Measurements from ENCODE around the gene CTBP2. TPM values are rescaled to one million over a fixed set of nuclear protein-coding genes. Genes with fewer than 3 reads are reported as not detected.

Gene CTBP2
- total RNA-seq = 32.6 TPM

- peak; percentile 71 to 79 for DNase-seq (ENCODE audit: low spot score in 2 of 2)
Observed at GRCh38 chr10:125159932-125160855, at the start of gene CTBP2. CTBP2 (minus strand) TSS chr10:125160563.

GRCh38 chr10:125209591-125210355 lies 49.4 kb upstream of the CTBP2 start:
- FAIRE-seq (no peak), DNase-seq (ENCODE audit: low spot score in 2 of 2) (peak in 1 of 2 donors; percentile 22)

More at GRCh38 chr10:125159932-125160855, at the start of gene CTBP2:
- FAIRE-seq = no peak

GRCh38 chr10:125208854-125209565 lies 48.6 kb upstream of the CTBP2 start:
- DNase-seq (ENCODE audit: low spot score in 2 of 2) = no peak
- FAIRE-seq = no peak

- no peak for DNase-seq (ENCODE audit: low spot score in 2 of 2)
- FAIRE-seq = no peak
Observed at GRCh38 chr10:125206623-125207022, 46.3 kb upstream of the CTBP2 start.

GRCh38 chr10:125205431-125205830 lies 45.1 kb upstream of the CTBP2 start:
- FAIRE-seq (no peak), DNase-seq (ENCODE audit: low spot score in 2 of 2) (no peak)

- DNase-seq (ENCODE audit: low spot score in 2 of 2) = no peak
- FAIRE-seq = no peak
Observed at GRCh38 chr10:125204400-125204799, 44.0 kb upstream of the CTBP2 start.

GRCh38 chr10:125203186-125203800 lies 42.9 kb upstream of the CTBP2 start:
- DNase-seq (ENCODE audit: low spot score in 2 of 2) (no peak), FAIRE-seq (no peak)

- no peak for FAIRE-seq
- no peak for DNase-seq (ENCODE audit: low spot score in 2 of 2)
Observed at GRCh38 chr10:125201791-125202622, 41.6 kb upstream of the CTBP2 start.

- FAIRE-seq (no peak), DNase-seq (ENCODE audit: low spot score in 2 of 2) (no peak)
Observed at GRCh38 chr10:125201108-125201524, 40.8 kb upstream of the CTBP2 start.

GRCh38 chr10:125200396-125200795 lies 40.0 kb upstream of the CTBP2 start:
- DNase-seq (ENCODE audit: low spot score in 2 of 2) = no peak
- FAIRE-seq = no peak

- no peak for FAIRE-seq
- DNase-seq (ENCODE audit: low spot score in 2 of 2) = no peak
Observed at GRCh38 chr10:125199270-125199669, 38.9 kb upstream of the CTBP2 start.

GRCh38 chr10:125194814-125195213 lies 34.5 kb upstream of the CTBP2 start:
- no peak for FAIRE-seq
- no peak for DNase-seq (ENCODE audit: low spot score in 2 of 2)

GRCh38 chr10:125193306-125193877 lies 33.0 kb upstream of the CTBP2 start:
- DNase-seq (ENCODE audit: low spot score in 2 of 2) = no peak
- FAIRE-seq = no peak

GRCh38 chr10:125192620-125193019 lies 32.3 kb upstream of the CTBP2 start:
- DNase-seq (ENCODE audit: low spot score in 2 of 2) (no peak), FAIRE-seq (no peak)

GRCh38 chr10:125192005-125192404 lies 31.6 kb upstream of the CTBP2 start:
- no peak for FAIRE-seq
- no peak for DNase-seq (ENCODE audit: low spot score in 2 of 2)

GRCh38 chr10:125190946-125191345 lies 30.6 kb upstream of the CTBP2 start:
- FAIRE-seq = no peak
- no peak for DNase-seq (ENCODE audit: low spot score in 2 of 2)

- FAIRE-seq (no peak), DNase-seq (ENCODE audit: low spot score in 2 of 2) (no peak)
Observed at GRCh38 chr10:125190414-125190813, 30.1 kb upstream of the CTBP2 start.

- DNase-seq (ENCODE audit: low spot score in 2 of 2) (no peak), FAIRE-seq (no peak)
Observed at GRCh38 chr10:125189162-125189561, 28.8 kb upstream of the CTBP2 start.

Measured in frontal cortex (tissue), 4 donors.